WTC11 (cell line): Measurements from ENCODE around the gene SHD. TPM values are rescaled to one million over a fixed set of nuclear protein-coding genes. Genes with fewer than 3 reads are reported as not detected.

Experiments used
- ATF2 ChIP-seq: sonication (generic); formaldehyde crosslinking; IDR thresholded peaks from 2 replicates; pipeline ENCODE4 v1.8.1; 2022; ENCODE audit warnings: low read depth, missing genetic modification reagents, borderline replicate concordance
- CBFB ChIP-seq: sonication (generic); formaldehyde crosslinking; IDR thresholded peaks from 2 replicates; pipeline ENCODE4 v1.8.1; 2022; ENCODE audit warnings: mild to moderate bottlenecking, low read depth, missing genetic modification reagents
- FOXP4 ChIP-seq: sonication (generic); formaldehyde crosslinking; IDR thresholded peaks from 2 replicates; pipeline ENCODE4 v1.8.0; 2022; ENCODE audit warnings: mild to moderate bottlenecking, missing genetic modification reagents
- IRF2 ChIP-seq: sonication (generic); formaldehyde crosslinking; IDR thresholded peaks from 2 replicates; pipeline ENCODE4 v1.8.0; 2022; ENCODE audit warnings: low read depth, missing genetic modification reagents, borderline replicate concordance
- JUN ChIP-seq: sonication (generic); formaldehyde crosslinking; IDR thresholded peaks from 2 replicates; pipeline ENCODE4 v1.8.0; 2023; ENCODE audit warnings: mild to moderate bottlenecking, missing genetic modification reagents
- NFATC4 ChIP-seq: fragments of 250-450 bp; sonication (Bioruptor Pico); IDR thresholded peaks from 2 replicates; pipeline ENCODE4 v1.9.0; 2021; ENCODE audit warnings: mild to moderate bottlenecking
- NFYB ChIP-seq: sonication (generic); formaldehyde crosslinking; conservative IDR thresholded peaks from 2 replicates; pipeline ENCODE4 v1.8.0; 2022; ENCODE audit warnings: low read depth, missing genetic modification reagents
- PRDM15 ChIP-seq: sonication (generic); formaldehyde crosslinking; IDR thresholded peaks from 2 replicates; pipeline ENCODE4 v1.8.0; 2022; ENCODE audit warnings: missing genetic modification reagents
- PREB ChIP-seq: sonication (generic); formaldehyde crosslinking; IDR thresholded peaks from 2 replicates; pipeline ENCODE4 v1.8.1; 2022; ENCODE audit warnings: mild to moderate bottlenecking, missing genetic modification reagents, moderate library complexity, borderline replicate concordance
- PRRX2 ChIP-seq: fragments of 250-450 bp; sonication (Bioruptor Pico); IDR thresholded peaks from 2 replicates; pipeline ENCODE4 v1.8.0; 2021; ENCODE audit warnings: mild to moderate bottlenecking
- SOX15 ChIP-seq: fragments of 250-450 bp; sonication (Bioruptor Pico); IDR thresholded peaks from 2 replicates; pipeline ENCODE4 v1.9.0; 2021; ENCODE audit warnings: mild to moderate bottlenecking
- TEAD1 ChIP-seq: sonication (generic); formaldehyde crosslinking; IDR thresholded peaks from 2 replicates; pipeline ENCODE4 v1.8.0; 2022; ENCODE audit warnings: mild to moderate bottlenecking, missing genetic modification reagents
- TP53 ChIP-seq: sonication (generic); formaldehyde crosslinking; IDR thresholded peaks from 2 replicates; pipeline ENCODE4 v1.8.1; 2023; ENCODE audit warnings: mild to moderate bottlenecking, missing genetic modification reagents
- ZNF219 ChIP-seq: sonication (generic); formaldehyde crosslinking; IDR thresholded peaks from 2 replicates; pipeline ENCODE4 v1.8.0; 2023; ENCODE audit warnings: missing genetic modification reagents, mild to moderate bottlenecking, borderline replicate concordance
- ZNF232 ChIP-seq: sonication (generic); formaldehyde crosslinking; IDR thresholded peaks from 2 replicates; pipeline ENCODE4 v1.8.0; 2022; ENCODE audit warnings: mild to moderate bottlenecking, missing genetic modification reagents
- ZNF396 ChIP-seq: fragments of 250-450 bp; sonication (Bioruptor Pico); IDR thresholded peaks from 2 replicates; pipeline ENCODE4 v1.8.0; 2021; ENCODE audit warnings: mild to moderate bottlenecking, moderate library complexity, borderline replicate concordance
- ZNF671 ChIP-seq: fragments of 250-450 bp; sonication (Bioruptor Pico); IDR thresholded peaks from 2 replicates; pipeline ENCODE4 v1.8.0; 2021; ENCODE audit warnings: mild to moderate bottlenecking
- total RNA-seq: library from RNA; stranded (reverse); gene quantifications from 3 replicates; pipeline ENCODE4 v1.2.3, GENCODE V29; 2021
- TF ChIP-seq, protein P1 (sequence below): fragments of 250-450 bp; sonication (Bioruptor Pico); IDR thresholded peaks from 2 replicates; pipeline ENCODE4 v1.9.0; 2021; ENCODE audit warnings: moderate library complexity, mild to moderate bottlenecking, inconsistent platforms, borderline replicate concordance
- TF ChIP-seq, protein P2 (sequence below): sonication (generic); formaldehyde crosslinking; IDR thresholded peaks from 2 replicates; pipeline ENCODE4 v1.8.0; 2022; ENCODE audit warnings: mild to moderate bottlenecking, missing genetic modification reagents
- TF ChIP-seq, protein P3 (sequence below): sonication (generic); formaldehyde crosslinking; IDR thresholded peaks from 2 replicates; pipeline ENCODE4 v1.8.0; 2023; ENCODE audit warnings: missing genetic modification reagents
- TF ChIP-seq, protein P4 (sequence below): fragments of 200-600 bp; IDR thresholded peaks from 2 replicates; pipeline ENCODE4 v1.8.0; 2022; ENCODE audit warnings: antibody characterized with exemption
- TF ChIP-seq, protein P5 (sequence below): sonication (generic); formaldehyde crosslinking; IDR thresholded peaks from 2 replicates; pipeline ENCODE4 v1.8.1; 2023; ENCODE audit warnings: mild to moderate bottlenecking, missing genetic modification reagents, moderate library complexity
- TF ChIP-seq, protein P6 (sequence below): sonication (generic); formaldehyde crosslinking; conservative IDR thresholded peaks from 2 replicates; pipeline ENCODE4 v1.8.1; 2022; ENCODE audit warnings: mild to moderate bottlenecking, missing genetic modification reagents
- TF ChIP-seq, protein P7 (sequence below): fragments of 250-450 bp; sonication (Bioruptor Pico); IDR thresholded peaks from 2 replicates; pipeline ENCODE4 v1.8.0; 2021; ENCODE audit warnings: mild to moderate bottlenecking

The SHD gene
- total RNA-seq, 1 experiment from 2014 or later = 3.4 TPM

GRCh38 chr19:4328243-4328990 is 49.4 kb downstream of the SHD start (continued):
- TF ChIP-seq FOXP4 (CRISPR knock-in tag) (0 out of 2 replicates have a peak, but pooled peaks have one; percentile 48), IRF2 (CRISPR knock-in tag) (no peak), ATF2 (CRISPR knock-in tag) (no peak), ZNF396 (CRISPR knock-in tag) (no peak), JUN (CRISPR knock-in tag) (0 out of 2 replicates have a peak, but pooled peaks have one; percentile 46), ZNF671 (no peak), TEAD1 (CRISPR knock-in tag) (no peak), NFATC4 (CRISPR knock-in tag) (no peak), PRDM15 (CRISPR knock-in tag) (peak; percentile 89), SOX15 (CRISPR knock-in tag) (no peak), ZNF219 (CRISPR knock-in tag) (no peak), TP53 (CRISPR knock-in tag) (no peak), ZNF232 (CRISPR knock-in tag) (no peak), PRRX2 (no peak), CBFB (CRISPR knock-in tag) (no peak), PREB (no peak), NFYB (no peak)
- TF ChIP-seq, protein P1, sequence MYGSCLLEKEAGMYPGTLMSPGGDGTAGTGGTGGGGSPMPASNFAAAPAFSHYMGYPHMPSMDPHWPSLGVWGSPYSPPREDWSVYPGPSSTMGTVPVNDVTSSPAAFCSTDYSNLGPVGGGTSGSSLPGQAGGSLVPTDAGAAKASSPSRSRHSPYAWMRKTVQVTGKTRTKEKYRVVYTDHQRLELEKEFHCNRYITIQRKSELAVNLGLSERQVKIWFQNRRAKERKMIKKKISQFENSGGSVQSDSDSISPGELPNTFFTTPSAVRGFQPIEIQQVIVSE (CRISPR knock-in tag) = no peak
- TF ChIP-seq, protein P2, sequence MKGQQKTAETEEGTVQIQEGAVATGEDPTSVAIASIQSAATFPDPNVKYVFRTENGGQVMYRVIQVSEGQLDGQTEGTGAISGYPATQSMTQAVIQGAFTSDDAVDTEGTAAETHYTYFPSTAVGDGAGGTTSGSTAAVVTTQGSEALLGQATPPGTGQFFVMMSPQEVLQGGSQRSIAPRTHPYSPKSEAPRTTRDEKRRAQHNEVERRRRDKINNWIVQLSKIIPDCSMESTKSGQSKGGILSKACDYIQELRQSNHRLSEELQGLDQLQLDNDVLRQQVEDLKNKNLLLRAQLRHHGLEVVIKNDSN (CRISPR knock-in tag) = no peak
- TF ChIP-seq, protein P3, sequence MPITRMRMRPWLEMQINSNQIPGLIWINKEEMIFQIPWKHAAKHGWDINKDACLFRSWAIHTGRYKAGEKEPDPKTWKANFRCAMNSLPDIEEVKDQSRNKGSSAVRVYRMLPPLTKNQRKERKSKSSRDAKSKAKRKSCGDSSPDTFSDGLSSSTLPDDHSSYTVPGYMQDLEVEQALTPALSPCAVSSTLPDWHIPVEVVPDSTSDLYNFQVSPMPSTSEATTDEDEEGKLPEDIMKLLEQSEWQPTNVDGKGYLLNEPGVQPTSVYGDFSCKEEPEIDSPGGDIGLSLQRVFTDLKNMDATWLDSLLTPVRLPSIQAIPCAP (CRISPR knock-in tag) = no peak
- TF ChIP-seq, protein P4, sequence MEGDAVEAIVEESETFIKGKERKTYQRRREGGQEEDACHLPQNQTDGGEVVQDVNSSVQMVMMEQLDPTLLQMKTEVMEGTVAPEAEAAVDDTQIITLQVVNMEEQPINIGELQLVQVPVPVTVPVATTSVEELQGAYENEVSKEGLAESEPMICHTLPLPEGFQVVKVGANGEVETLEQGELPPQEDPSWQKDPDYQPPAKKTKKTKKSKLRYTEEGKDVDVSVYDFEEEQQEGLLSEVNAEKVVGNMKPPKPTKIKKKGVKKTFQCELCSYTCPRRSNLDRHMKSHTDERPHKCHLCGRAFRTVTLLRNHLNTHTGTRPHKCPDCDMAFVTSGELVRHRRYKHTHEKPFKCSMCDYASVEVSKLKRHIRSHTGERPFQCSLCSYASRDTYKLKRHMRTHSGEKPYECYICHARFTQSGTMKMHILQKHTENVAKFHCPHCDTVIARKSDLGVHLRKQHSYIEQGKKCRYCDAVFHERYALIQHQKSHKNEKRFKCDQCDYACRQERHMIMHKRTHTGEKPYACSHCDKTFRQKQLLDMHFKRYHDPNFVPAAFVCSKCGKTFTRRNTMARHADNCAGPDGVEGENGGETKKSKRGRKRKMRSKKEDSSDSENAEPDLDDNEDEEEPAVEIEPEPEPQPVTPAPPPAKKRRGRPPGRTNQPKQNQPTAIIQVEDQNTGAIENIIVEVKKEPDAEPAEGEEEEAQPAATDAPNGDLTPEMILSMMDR = no peak
- TF ChIP-seq, protein P5, sequence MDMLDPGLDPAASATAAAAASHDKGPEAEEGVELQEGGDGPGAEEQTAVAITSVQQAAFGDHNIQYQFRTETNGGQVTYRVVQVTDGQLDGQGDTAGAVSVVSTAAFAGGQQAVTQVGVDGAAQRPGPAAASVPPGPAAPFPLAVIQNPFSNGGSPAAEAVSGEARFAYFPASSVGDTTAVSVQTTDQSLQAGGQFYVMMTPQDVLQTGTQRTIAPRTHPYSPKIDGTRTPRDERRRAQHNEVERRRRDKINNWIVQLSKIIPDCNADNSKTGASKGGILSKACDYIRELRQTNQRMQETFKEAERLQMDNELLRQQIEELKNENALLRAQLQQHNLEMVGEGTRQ = no peak
- TF ChIP-seq, protein P6, sequence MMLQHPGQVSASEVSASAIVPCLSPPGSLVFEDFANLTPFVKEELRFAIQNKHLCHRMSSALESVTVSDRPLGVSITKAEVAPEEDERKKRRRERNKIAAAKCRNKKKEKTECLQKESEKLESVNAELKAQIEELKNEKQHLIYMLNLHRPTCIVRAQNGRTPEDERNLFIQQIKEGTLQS (CRISPR knock-in tag) = no peak
- TF ChIP-seq, protein P7, sequence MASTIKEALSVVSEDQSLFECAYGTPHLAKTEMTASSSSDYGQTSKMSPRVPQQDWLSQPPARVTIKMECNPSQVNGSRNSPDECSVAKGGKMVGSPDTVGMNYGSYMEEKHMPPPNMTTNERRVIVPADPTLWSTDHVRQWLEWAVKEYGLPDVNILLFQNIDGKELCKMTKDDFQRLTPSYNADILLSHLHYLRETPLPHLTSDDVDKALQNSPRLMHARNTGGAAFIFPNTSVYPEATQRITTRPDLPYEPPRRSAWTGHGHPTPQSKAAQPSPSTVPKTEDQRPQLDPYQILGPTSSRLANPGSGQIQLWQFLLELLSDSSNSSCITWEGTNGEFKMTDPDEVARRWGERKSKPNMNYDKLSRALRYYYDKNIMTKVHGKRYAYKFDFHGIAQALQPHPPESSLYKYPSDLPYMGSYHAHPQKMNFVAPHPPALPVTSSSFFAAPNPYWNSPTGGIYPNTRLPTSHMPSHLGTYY (CRISPR knock-in tag) = no peak
